ENCODE measurements around the gene DLGAP5. TPM values are rescaled to one million over a fixed set of nuclear protein-coding genes. Genes with fewer than 3 reads are reported as not detected.

The DLGAP5 gene
- polyA plus RNA-seq, 1 donor (not counting 4 experiments of a cell fraction or from before 2014, with no cell fraction given), result 15.3 TPM

DNA sequence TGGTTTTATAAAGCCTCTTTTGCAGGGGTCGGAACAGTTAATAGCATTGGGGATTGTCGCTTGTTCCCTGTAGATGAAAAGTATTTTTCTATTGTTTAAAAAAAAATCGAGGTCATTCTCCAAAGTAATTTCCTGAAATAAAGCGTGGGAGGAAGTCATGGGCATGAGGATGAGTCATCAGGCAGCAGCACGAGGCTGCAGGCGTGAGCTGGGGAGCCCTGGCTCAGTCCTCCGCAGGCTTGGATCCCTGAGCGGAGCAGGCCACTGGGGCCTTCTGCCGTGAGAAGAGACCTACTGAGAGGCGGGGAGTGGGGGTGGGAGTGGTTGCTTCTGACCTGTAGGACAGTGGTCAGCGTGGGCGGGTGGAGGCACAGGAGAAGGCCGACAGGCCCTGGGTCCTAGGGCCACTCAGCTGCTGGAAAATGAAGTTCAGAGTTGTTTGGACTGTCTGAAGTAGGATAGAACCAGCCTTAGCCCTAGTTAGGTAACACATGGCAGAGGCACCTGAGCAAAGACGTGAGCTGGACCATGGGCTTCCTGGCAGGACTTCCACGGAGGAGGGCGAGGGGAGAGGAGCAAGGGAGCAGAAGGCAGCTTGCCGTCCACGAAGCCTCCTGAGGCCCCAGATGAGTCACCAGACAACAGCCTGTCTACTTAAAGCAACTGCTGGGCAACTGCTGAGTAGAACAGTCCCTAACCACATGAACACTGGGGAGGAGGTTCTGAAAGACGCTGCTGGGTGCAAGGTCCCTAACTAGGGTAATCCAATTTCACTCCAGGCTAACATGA, 83.4 kb downstream of the DLGAP5 start:
- FAIRE-seq, result peak; percentile 84
- no peaks in the 10 kb centered on the region for H3K36me3 ChIP-seq (ENCODE audit: control insufficient read depth in 2 of 2, extremely low read depth in 1 of 2, insufficient read depth in 2 of 2, low read length in 2 of 2)
- no peaks in the 10 kb centered on the region for H3K27me3 ChIP-seq (ENCODE audit: control insufficient read depth, extremely low read depth, insufficient read depth, low read length)
- H3K9me3 ChIP-seq (ENCODE audit: control insufficient read depth, low read depth, low read length), result peaks cover 5% of the 10 kb centered on the region
- H3K79me2 ChIP-seq (ENCODE audit: control insufficient read depth, insufficient read depth, low read length), result no peaks in the 10 kb centered on the region
- dilution Hi-C loops (cut with MboI; ENCODE audit: extremely low pct_ligation_motif_present, low sequenced_read_pairs), result no loop called here
- peak overlapping the region; percentile 94 for H3K27ac ChIP-seq (ENCODE audit: control insufficient read depth, insufficient read depth, low read length)
- H3K9ac ChIP-seq (ENCODE audit: control insufficient read depth, extremely low read depth, insufficient read depth, low read length), result peak overlapping the region; percentile 85
- no peaks in the 10 kb centered on the region for H4K20me1 ChIP-seq (ENCODE audit: control insufficient read depth, extremely low read depth, insufficient read depth, low read length)
- no peaks in the 10 kb centered on the region for H3K9me1 ChIP-seq (ENCODE audit: control insufficient read depth, extremely low read depth, insufficient read depth, low read length)
- H2AFZ ChIP-seq (ENCODE audit: control insufficient read depth, low read length), result peak overlapping the region; percentile 70
- TF ChIP-seq, protein P1, sequence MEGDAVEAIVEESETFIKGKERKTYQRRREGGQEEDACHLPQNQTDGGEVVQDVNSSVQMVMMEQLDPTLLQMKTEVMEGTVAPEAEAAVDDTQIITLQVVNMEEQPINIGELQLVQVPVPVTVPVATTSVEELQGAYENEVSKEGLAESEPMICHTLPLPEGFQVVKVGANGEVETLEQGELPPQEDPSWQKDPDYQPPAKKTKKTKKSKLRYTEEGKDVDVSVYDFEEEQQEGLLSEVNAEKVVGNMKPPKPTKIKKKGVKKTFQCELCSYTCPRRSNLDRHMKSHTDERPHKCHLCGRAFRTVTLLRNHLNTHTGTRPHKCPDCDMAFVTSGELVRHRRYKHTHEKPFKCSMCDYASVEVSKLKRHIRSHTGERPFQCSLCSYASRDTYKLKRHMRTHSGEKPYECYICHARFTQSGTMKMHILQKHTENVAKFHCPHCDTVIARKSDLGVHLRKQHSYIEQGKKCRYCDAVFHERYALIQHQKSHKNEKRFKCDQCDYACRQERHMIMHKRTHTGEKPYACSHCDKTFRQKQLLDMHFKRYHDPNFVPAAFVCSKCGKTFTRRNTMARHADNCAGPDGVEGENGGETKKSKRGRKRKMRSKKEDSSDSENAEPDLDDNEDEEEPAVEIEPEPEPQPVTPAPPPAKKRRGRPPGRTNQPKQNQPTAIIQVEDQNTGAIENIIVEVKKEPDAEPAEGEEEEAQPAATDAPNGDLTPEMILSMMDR (optimal IDR thresholded peaks at IDR 0.05 in 1 of 3, IDR thresholded peaks at IDR 0.05 in 1 of 3, conservative IDR thresholded peaks at IDR 0.05 in 1 of 3; ENCODE audit: extremely low read depth in 1 of 3, insufficient read depth in 2 of 3, low read length in 3 of 3), result no peak
- no peak for TF ChIP-seq EZH2 (IDR thresholded peaks at IDR 0.05; ENCODE audit: low read length)
- peak; percentile 69 for DNase-seq (ENCODE audit: low read depth, low spot score)
- peaks cover 27% of the 10 kb centered on the region for H3K4me1 ChIP-seq (ENCODE audit: control insufficient read depth, extremely low read depth, insufficient read depth, low read length)
- H3K4me3 ChIP-seq (ENCODE audit: control insufficient read depth in 2 of 3, extremely low read depth in 1 of 3, insufficient read depth in 2 of 3, low read depth in 1 of 3, low read length in 3 of 3), result no peak overlapping the region
- peak overlapping the region; percentile 50 for H3K4me2 ChIP-seq (ENCODE audit: control insufficient read depth, extremely low read depth, insufficient read depth, low read depth, low read length)

DNA sequence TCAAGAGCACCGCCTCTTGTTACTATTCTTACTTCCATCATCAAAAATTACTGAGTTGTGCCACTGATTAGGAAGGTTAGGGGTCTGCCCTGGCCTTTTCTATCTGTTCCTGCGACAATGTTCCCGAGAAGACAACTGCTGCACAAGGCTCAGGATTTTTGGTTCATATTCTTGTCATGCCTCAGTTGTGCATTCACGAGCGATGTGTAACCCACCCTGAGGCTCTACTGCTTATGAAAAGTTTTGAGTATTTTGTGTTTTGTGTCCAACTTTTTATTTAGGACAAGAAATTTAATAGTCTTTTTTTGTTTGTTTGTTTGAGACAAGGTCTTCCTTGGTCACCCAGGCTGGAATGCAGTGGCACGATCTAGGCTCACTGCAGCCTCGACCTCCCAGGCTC, 85.4 kb downstream of the DLGAP5 start:
- H3K9me3 ChIP-seq (ENCODE audit: control insufficient read depth, low read depth, low read length), result peaks cover 5% of the 10 kb centered on the region
- no peaks in the 10 kb centered on the region for H3K27me3 ChIP-seq (ENCODE audit: control insufficient read depth, extremely low read depth, insufficient read depth, low read length)
- dilution Hi-C loops (cut with MboI; ENCODE audit: extremely low pct_ligation_motif_present, low sequenced_read_pairs), result no loop called here
- no peak overlapping the region for H3K9ac ChIP-seq (ENCODE audit: control insufficient read depth, extremely low read depth, insufficient read depth, low read length)
- no peak overlapping the region for H2AFZ ChIP-seq (ENCODE audit: control insufficient read depth, low read length)
- no peak for TF ChIP-seq EZH2 (IDR thresholded peaks at IDR 0.05; ENCODE audit: low read length)
- TF ChIP-seq, protein P1 (optimal IDR thresholded peaks at IDR 0.05 in 1 of 3, IDR thresholded peaks at IDR 0.05 in 1 of 3, conservative IDR thresholded peaks at IDR 0.05 in 1 of 3; ENCODE audit: extremely low read depth in 1 of 3, insufficient read depth in 2 of 3, low read length in 3 of 3), result no peak
- no peak overlapping the region for H3K4me3 ChIP-seq (ENCODE audit: control insufficient read depth in 2 of 3, extremely low read depth in 1 of 3, insufficient read depth in 2 of 3, low read depth in 1 of 3, low read length in 3 of 3)
- no peaks in the 10 kb centered on the region for H4K20me1 ChIP-seq (ENCODE audit: control insufficient read depth, extremely low read depth, insufficient read depth, low read length)
- FAIRE-seq, result no peak
- DNase-seq (ENCODE audit: low read depth, low spot score), result no peak
- H3K79me2 ChIP-seq (ENCODE audit: control insufficient read depth, insufficient read depth, low read length), result no peaks in the 10 kb centered on the region
- H3K4me1 ChIP-seq (ENCODE audit: control insufficient read depth, extremely low read depth, insufficient read depth, low read length), result peaks cover 41% of the 10 kb centered on the region
- H3K4me2 ChIP-seq (ENCODE audit: control insufficient read depth, extremely low read depth, insufficient read depth, low read depth, low read length), result no peak overlapping the region
- no peaks in the 10 kb centered on the region for H3K9me1 ChIP-seq (ENCODE audit: control insufficient read depth, extremely low read depth, insufficient read depth, low read length)
- H3K27ac ChIP-seq (ENCODE audit: control insufficient read depth, insufficient read depth, low read length), result no peak overlapping the region
- no peaks in the 10 kb centered on the region for H3K36me3 ChIP-seq (ENCODE audit: control insufficient read depth in 2 of 2, extremely low read depth in 1 of 2, insufficient read depth in 2 of 2, low read length in 2 of 2)
